CD8-positive, alpha-beta memory T cell (primary cell): ENCODE measurements around the gene PACSIN1. TPM values are rescaled to one million over a fixed set of nuclear protein-coding genes. Genes with fewer than 3 reads are reported as not detected.

Experiments
- CTCF ChIA-PET: fragments of 350-600 bp; sonication (Branson Sonifier 250); formaldehyde crosslinking; loops from one replicate; lab custom pipeline; 2021; ENCODE audit warnings: antibody characterized with exemption; lab: Charles Lee
- POLR2A ChIA-PET: fragments of 350-600 bp; sonication (Branson Sonifier 250); formaldehyde crosslinking; loops from one replicate; lab custom pipeline; 2021; ENCODE audit warnings: antibody characterized with exemption; lab: Charles Lee
- DNase-seq, 5 donors: peaks; one replicate each; pipeline versions ENCODE4 v3.0.0 to v3.0.0-alpha.2; 2020 to 2022; ENCODE audit warnings: mixed read lengths in 1 of 5
- H3K27ac ChIP-seq: one replicate; pipeline ENCODE4 v1.7.0; 2013; ENCODE audit warnings: low read depth, mild to moderate bottlenecking, low read length, moderate library complexity
- H3K27me3 ChIP-seq: 2 replicates; pipeline ENCODE4 v1.7.0; 2013; ENCODE audit warnings: low read length, mild to moderate bottlenecking; ENCODE audit not compliant: insufficient read depth, poor library complexity, severe bottlenecking
- H3K36me3 ChIP-seq: 2 replicates; pipeline ENCODE4 v1.7.0; 2013; ENCODE audit warnings: mild to moderate bottlenecking, low read length, moderate library complexity; ENCODE audit not compliant: insufficient read depth
- H3K4me1 ChIP-seq: 2 replicates; pipeline ENCODE4 v1.7.0; 2013; ENCODE audit warnings: mild to moderate bottlenecking, low read length, moderate library complexity; ENCODE audit not compliant: insufficient read depth
- H3K4me3 ChIP-seq: 2 replicates; pipeline ENCODE4 v1.7.0; 2013; ENCODE audit warnings: mild to moderate bottlenecking, low read length
- H3K9me3 ChIP-seq: 2 replicates; pipeline ENCODE4 v1.7.0; 2013; ENCODE audit warnings: mild to moderate bottlenecking, low read length
- H3K27ac Mint-ChIP-seq, 8 donors: one replicate each; pipeline ENCODE4 v1.8.0; 2020 to 2021; ENCODE audit warnings: mixed read lengths in 8 of 8, mild to moderate bottlenecking in 6 of 8, inconsistent platforms in 3 of 8, moderate library complexity in 3 of 8
- H3K27me3 Mint-ChIP-seq, 2 donors: one replicate each; pipeline ENCODE4 v1.8.0; 2020 to 2021; ENCODE audit warnings: mixed read lengths in 2 of 2, mild to moderate bottlenecking in 1 of 2, moderate library complexity in 1 of 2
- H3K36me3 Mint-ChIP-seq, 3 donors: one replicate each; pipeline ENCODE4 v1.8.0; 2020 to 2021; ENCODE audit warnings: mixed read lengths in 3 of 3, inconsistent platforms in 1 of 3, mild to moderate bottlenecking in 1 of 3
- H3K4me1 Mint-ChIP-seq, 3 donors: one replicate each; pipeline ENCODE4 v1.8.0; 2020 to 2021; ENCODE audit warnings: mixed read lengths in 3 of 3, inconsistent platforms in 1 of 3, mild to moderate bottlenecking in 1 of 3
- H3K4me3 Mint-ChIP-seq, 7 donors: one replicate each; pipeline ENCODE4 v1.8.0; 2020 to 2021; ENCODE audit warnings: mixed read lengths in 7 of 7, mild to moderate bottlenecking in 6 of 7, moderate library complexity in 4 of 7, inconsistent platforms in 2 of 7
- H3K9me3 Mint-ChIP-seq, 5 donors: one replicate each; pipeline ENCODE4 v1.8.0; 2020 to 2022; ENCODE audit warnings: mixed read lengths in 5 of 5, mild to moderate bottlenecking in 3 of 5, moderate library complexity in 2 of 5, inconsistent platforms in 1 of 5
- polyA plus RNA-seq: library from polyadenylated mRNA; unstranded; fragments of 300-500 nt; fragmentation: Illumina TruSeq; gene quantifications from one replicate; pipeline ENCODE4 v1.2.3, GENCODE V29; 2021
- total RNA-seq, 2 experiments: library from RNA; stranded (reverse); gene quantifications; one replicate each; pipeline ENCODE4 v1.2.3, GENCODE V29; 2021

PACSIN1 gene
- total and polyA plus RNA-seq, 3 experiments from 2014 or later = 0.64 to 5.6 (median 0.70) TPM

DNA sequence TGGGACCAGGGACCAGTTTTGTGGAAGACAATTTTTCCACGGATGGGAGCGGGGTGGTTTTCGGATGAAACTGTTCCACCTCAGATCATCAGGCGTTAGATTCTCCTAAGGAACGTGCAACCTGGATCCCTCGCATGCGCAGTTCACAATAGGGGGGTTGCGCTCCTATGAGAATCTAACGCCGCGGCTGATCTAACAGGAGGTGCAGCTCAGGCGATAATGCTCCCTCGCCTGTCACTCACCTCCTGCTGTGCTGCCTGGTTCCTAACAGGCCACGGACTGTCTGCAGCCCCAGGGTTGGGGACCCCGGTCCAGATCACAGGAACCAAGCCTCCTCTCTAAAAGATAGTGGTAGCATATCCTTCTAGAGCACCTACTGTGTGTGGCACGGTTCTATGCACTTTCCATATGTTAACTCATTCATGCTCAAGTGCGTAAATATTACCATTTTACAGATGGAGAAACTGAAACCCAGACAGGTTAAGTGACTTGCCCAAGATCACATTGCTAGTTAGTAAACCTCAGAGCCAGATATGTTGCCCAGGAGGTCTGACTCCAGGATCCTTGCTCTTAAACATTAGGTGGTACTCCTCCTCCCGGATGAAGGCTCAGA lies 65.0 kb downstream of the PACSIN1 start:
- no peak for DNase-seq
- H3K4me1 Mint-ChIP-seq = peaks cover 7 to 11% (median 7%) of the 10 kb centered on the region in 3 donors
- ChIA-PET CTCF (no interaction called here), POLR2A (no interaction called here)
- H3K27me3 Mint-ChIP-seq = no peaks in the 10 kb centered on the region
- no peaks in the 10 kb centered on the region for H3K27me3 ChIP-seq
- no peaks in the 10 kb centered on the region for H3K9me3 ChIP-seq
- peaks cover 14% of the 10 kb centered on the region for H3K4me1 ChIP-seq
- H3K9me3 Mint-ChIP-seq = no peaks in the 10 kb centered on the region
- no peak overlapping the region for H3K27ac Mint-ChIP-seq
- no peak overlapping the region for H3K27ac ChIP-seq
- no peak overlapping the region for H3K4me3 Mint-ChIP-seq
- peaks cover 0 to 1% (median 0%) of the 10 kb centered on the region in 3 donors for H3K36me3 Mint-ChIP-seq
- H3K4me3 ChIP-seq = no peak overlapping the region
- no peaks in the 10 kb centered on the region for H3K36me3 ChIP-seq

- Mint-ChIP-seq H3K9me3 (no peaks in the 10 kb centered on the region), H3K36me3 (peaks cover 0 to 1% (median 0%) of the 10 kb centered on the region in 3 donors), H3K4me1 (peaks cover 7 to 11% (median 7%) of the 10 kb centered on the region in 3 donors), H3K4me3 (no peak overlapping the region), H3K27ac (peak overlapping the region in 1 of 8 donors; percentile 50), H3K27me3 (no peaks in the 10 kb centered on the region)
- POLR2A ChIA-PET = no interaction called here
- peaks cover 7% of the 10 kb centered on the region for H3K4me1 ChIP-seq
- no peaks in the 10 kb centered on the region for H3K9me3 ChIP-seq
- H3K27me3 ChIP-seq = no peaks in the 10 kb centered on the region
- no peaks in the 10 kb centered on the region for H3K36me3 ChIP-seq
- CTCF ChIA-PET = no interaction called here
- H3K4me3 ChIP-seq = no peak overlapping the region
- no peak overlapping the region for H3K27ac ChIP-seq
- DNase-seq = peak in 2 of 5 donors; percentile 6 to 34
Observed at GRCh38 chr6:34531580-34532201, 65.8 kb downstream of the PACSIN1 start.

- H3K36me3 Mint-ChIP-seq = peaks cover 0 to 1% (median 0%) of the 10 kb centered on the region in 3 donors
- ChIA-PET POLR2A (no interaction called here), CTCF (no interaction called here)
- no peak for DNase-seq
- Histone ChIP-seq H3K4me3 (no peak overlapping the region), H3K36me3 (no peaks in the 10 kb centered on the region), H3K27ac (no peak overlapping the region), H3K27me3 (no peaks in the 10 kb centered on the region), H3K4me1 (peaks cover 5% of the 10 kb centered on the region), H3K9me3 (no peaks in the 10 kb centered on the region)
- peak overlapping the region in 1 of 7 donors; percentile 23 for H3K4me3 Mint-ChIP-seq
- no peaks in the 10 kb centered on the region for H3K27me3 Mint-ChIP-seq
- H3K27ac Mint-ChIP-seq = peak overlapping the region in 1 of 8 donors; percentile 50
- H3K4me1 Mint-ChIP-seq = peaks cover 5 to 6% (median 6%) of the 10 kb centered on the region in 3 donors
- no peaks in the 10 kb centered on the region for H3K9me3 Mint-ChIP-seq
Observed at GRCh38 chr6:34532230-34532629, 66.4 kb downstream of the PACSIN1 start.

DNA sequence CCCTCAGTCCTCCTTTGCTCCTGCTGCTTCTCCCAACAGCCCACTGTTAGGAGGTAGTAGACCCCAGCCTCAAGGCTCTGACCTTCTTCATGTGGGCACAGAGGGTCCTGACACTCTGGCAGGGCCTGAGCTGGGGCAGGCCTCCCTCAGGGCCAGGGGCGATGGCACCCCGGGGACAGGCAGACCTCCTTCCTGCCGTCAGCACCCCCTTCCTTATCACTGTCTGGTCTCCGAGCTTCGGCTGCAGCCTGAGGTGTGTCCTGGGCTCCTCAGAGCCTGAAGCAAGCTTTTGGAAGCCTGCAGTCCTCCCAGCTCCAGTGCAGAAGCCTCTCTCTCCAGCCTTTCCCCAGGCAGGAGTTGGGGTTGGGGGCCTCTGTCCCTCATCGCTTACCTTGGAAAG lies 68.3 kb downstream of the PACSIN1 start:
- Histone ChIP-seq H3K4me3 (no peak overlapping the region), H3K27me3 (no peaks in the 10 kb centered on the region), H3K4me1 (no peaks in the 10 kb centered on the region), H3K36me3 (no peaks in the 10 kb centered on the region), H3K9me3 (no peaks in the 10 kb centered on the region), H3K27ac (no peak overlapping the region)
- Mint-ChIP-seq H3K27me3 (no peaks in the 10 kb centered on the region), H3K9me3 (no peaks in the 10 kb centered on the region), H3K27ac (no peak overlapping the region), H3K36me3 (no peaks in the 10 kb centered on the region), H3K4me1 (no peaks in the 10 kb centered on the region), H3K4me3 (no peak overlapping the region)
- POLR2A ChIA-PET = no interaction called here
- no peak for DNase-seq
- CTCF ChIA-PET = no interaction called here

DNA sequence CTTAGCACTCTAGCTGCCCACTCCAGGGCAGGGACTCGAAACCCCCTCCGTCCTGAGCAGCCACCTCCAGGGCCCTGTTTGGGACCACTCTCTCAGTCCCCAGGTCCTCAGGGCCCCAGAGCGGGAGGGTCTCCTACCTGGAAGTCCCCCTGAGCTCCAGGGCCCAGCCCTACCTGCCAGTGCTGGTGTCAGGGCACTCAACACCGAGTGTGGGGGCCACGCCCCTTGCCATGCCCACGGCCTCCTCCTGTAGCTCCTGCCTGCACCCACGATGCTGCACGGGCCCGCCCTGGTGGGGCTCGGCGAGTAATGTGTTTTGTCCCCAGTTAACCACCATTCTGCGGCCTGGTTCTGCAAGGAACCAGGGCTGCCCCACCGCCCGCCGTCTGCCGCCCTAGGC lies 68.8 kb downstream of the PACSIN1 start:
- no peaks in the 10 kb centered on the region for H3K36me3 Mint-ChIP-seq

DNA sequence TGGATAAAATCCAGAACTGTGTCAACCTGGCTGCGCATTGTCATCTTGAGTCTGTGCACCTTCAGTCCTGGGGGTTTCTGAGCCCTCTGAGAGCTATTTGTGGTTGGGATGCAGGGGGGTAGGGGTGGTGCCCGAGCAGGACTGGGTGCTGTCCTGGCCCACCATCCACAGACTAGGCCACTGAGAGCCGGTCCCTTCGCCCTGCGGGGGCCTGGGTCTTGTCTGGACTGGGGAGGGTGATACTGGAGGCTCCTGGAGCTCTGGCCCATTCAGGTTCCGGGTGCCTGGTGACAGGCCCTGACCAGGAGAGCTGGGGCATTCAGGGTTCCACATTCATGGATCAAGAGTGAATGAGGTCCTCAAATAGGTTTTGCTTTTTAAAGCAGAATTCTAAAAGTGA lies 69.3 kb downstream of the PACSIN1 start:
- ChIA-PET CTCF (interaction anchor here (0.7 kb wide), 1 partner anchor 600 kb away, joined by 5 read pairs; no protein-coding TSS in a partner anchor), POLR2A (interaction anchor here (0.6 kb wide), 1 partner anchor 33 kb away, joined by 4 read pairs; no protein-coding TSS in a partner anchor)
- H3K9me3 ChIP-seq = no peaks in the 10 kb centered on the region
- no peaks in the 10 kb centered on the region for H3K27me3 ChIP-seq
- no peaks in the 10 kb centered on the region for H3K36me3 Mint-ChIP-seq
- no peak overlapping the region for H3K4me3 Mint-ChIP-seq
- no peak overlapping the region for H3K27ac Mint-ChIP-seq
- DNase-seq = no peak
- no peak overlapping the region for H3K4me3 ChIP-seq
- no peaks in the 10 kb centered on the region for H3K27me3 Mint-ChIP-seq
- H3K4me1 Mint-ChIP-seq = no peaks in the 10 kb centered on the region
- no peaks in the 10 kb centered on the region for H3K9me3 Mint-ChIP-seq
- H3K27ac ChIP-seq = no peak overlapping the region
- H3K4me1 ChIP-seq = no peaks in the 10 kb centered on the region
- H3K36me3 ChIP-seq = no peaks in the 10 kb centered on the region

More for the DNA sequence above, 68.8 kb downstream of the PACSIN1 start:
- H3K27ac Mint-ChIP-seq = peak overlapping the region in 1 of 8 donors; percentile 39
- H3K4me1 ChIP-seq = no peaks in the 10 kb centered on the region
- H3K9me3 Mint-ChIP-seq = no peaks in the 10 kb centered on the region
- no peaks in the 10 kb centered on the region for H3K27me3 ChIP-seq
- no peaks in the 10 kb centered on the region for H3K36me3 ChIP-seq
- POLR2A ChIA-PET = no interaction called here
- no peaks in the 10 kb centered on the region for H3K9me3 ChIP-seq
- no peak overlapping the region for H3K27ac ChIP-seq
- no peak overlapping the region for H3K4me3 Mint-ChIP-seq
- DNase-seq = no peak
- no peak overlapping the region for H3K4me3 ChIP-seq
- CTCF ChIA-PET = no interaction called here
- no peaks in the 10 kb centered on the region for H3K27me3 Mint-ChIP-seq
- no peaks in the 10 kb centered on the region for H3K4me1 Mint-ChIP-seq

DNA sequence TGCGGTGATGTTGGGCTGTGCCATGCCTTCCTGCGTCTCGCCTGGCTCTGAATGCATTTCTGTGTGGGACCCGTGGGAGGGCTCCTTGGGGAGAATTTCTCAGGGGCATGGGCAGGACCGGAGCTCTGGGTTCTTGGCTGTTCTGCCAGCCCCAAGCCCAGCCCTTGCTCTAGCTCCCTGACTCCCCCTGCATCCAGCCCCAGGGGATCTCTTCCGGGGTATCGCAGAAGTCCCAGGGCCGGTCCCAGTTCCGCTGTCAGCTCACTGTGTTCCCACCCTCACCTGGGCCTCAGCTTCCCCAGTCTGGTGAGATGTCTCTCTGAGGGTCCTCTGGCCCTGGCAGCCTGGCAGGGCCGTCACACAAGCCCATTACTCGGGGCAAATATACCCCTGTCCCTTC lies 69.8 kb downstream of the PACSIN1 start:
- no peak for DNase-seq
- ChIA-PET POLR2A (interaction anchor here (0.6 kb wide), 1 partner anchor 34 kb away, joined by 4 read pairs; no protein-coding TSS in a partner anchor), CTCF (interaction anchor here (0.7 kb wide), 1 partner anchor 600 kb away, joined by 5 read pairs; no protein-coding TSS in a partner anchor)
- no peak overlapping the region for H3K4me3 Mint-ChIP-seq
- Histone ChIP-seq H3K4me1 (no peaks in the 10 kb centered on the region), H3K4me3 (no peak overlapping the region), H3K36me3 (no peaks in the 10 kb centered on the region), H3K27ac (no peak overlapping the region), H3K27me3 (no peaks in the 10 kb centered on the region), H3K9me3 (no peaks in the 10 kb centered on the region)
- no peaks in the 10 kb centered on the region for H3K9me3 Mint-ChIP-seq
- H3K4me1 Mint-ChIP-seq = no peaks in the 10 kb centered on the region
- no peaks in the 10 kb centered on the region for H3K27me3 Mint-ChIP-seq
- H3K27ac Mint-ChIP-seq = no peak overlapping the region
- no peaks in the 10 kb centered on the region for H3K36me3 Mint-ChIP-seq

GRCh38 chr6:34536251-34536958 lies 70.5 kb downstream of the PACSIN1 start:
- Mint-ChIP-seq H3K27ac (peak overlapping the region in 1 of 8 donors; percentile 64), H3K4me1 (no peaks in the 10 kb centered on the region), H3K9me3 (no peaks in the 10 kb centered on the region), H3K4me3 (no peak overlapping the region), H3K27me3 (no peaks in the 10 kb centered on the region), H3K36me3 (no peaks in the 10 kb centered on the region)
- Histone ChIP-seq H3K27ac (no peak overlapping the region), H3K4me3 (no peak overlapping the region), H3K36me3 (no peaks in the 10 kb centered on the region), H3K27me3 (no peaks in the 10 kb centered on the region), H3K9me3 (no peaks in the 10 kb centered on the region), H3K4me1 (no peaks in the 10 kb centered on the region)
- CTCF ChIA-PET = no interaction called here
- no peak for DNase-seq
- POLR2A ChIA-PET = no interaction called here
